SU-DHL-6 (cell line): ENCODE measurements around the gene MPV17L2.

ENCODE experiments used
- EZH2phosphoT487 ChIP-seq: fragments of 200-600 bp; sonication (generic), shearing (Covaris generic); conservative IDR thresholded peaks from 2 replicates; pipeline ENCODE4 v1.6.1; 2018; ENCODE audit warnings: mild to moderate bottlenecking, antibody characterized with exemption, low read length, moderate library complexity, mixed read lengths
- TF ChIP-seq, protein P1 (sequence below): fragments of 200-600 bp; sonication (generic); IDR thresholded peaks from one replicate; pipeline ENCODE4 v1.5.1; 2017; ENCODE audit warnings: antibody characterized with exemption, mild to moderate bottlenecking, low read length, moderate library complexity; ENCODE audit not compliant: insufficient read depth, poor library complexity, severe bottlenecking

- TF ChIP-seq, protein P1, sequence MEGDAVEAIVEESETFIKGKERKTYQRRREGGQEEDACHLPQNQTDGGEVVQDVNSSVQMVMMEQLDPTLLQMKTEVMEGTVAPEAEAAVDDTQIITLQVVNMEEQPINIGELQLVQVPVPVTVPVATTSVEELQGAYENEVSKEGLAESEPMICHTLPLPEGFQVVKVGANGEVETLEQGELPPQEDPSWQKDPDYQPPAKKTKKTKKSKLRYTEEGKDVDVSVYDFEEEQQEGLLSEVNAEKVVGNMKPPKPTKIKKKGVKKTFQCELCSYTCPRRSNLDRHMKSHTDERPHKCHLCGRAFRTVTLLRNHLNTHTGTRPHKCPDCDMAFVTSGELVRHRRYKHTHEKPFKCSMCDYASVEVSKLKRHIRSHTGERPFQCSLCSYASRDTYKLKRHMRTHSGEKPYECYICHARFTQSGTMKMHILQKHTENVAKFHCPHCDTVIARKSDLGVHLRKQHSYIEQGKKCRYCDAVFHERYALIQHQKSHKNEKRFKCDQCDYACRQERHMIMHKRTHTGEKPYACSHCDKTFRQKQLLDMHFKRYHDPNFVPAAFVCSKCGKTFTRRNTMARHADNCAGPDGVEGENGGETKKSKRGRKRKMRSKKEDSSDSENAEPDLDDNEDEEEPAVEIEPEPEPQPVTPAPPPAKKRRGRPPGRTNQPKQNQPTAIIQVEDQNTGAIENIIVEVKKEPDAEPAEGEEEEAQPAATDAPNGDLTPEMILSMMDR = no peak
- no peak for TF ChIP-seq EZH2phosphoT487
Observed at GRCh38 chr19:18245297-18245696, 52.3 kb downstream of the MPV17L2 start.
